Measurements from ENCODE around the gene MEF2D.

MEF2D gene

GRCh38 chr1:156523801-156524480 lies 23.4 kb upstream of the MEF2D start:
- Histone ChIP-seq H3K36me3 (ENCODE audit: insufficient read depth, low read depth, low read length) (peaks cover 39% of the 10 kb centered on the region), H3K27me3 (ENCODE audit: insufficient read depth, low read length) (no peaks in the 10 kb centered on the region), H3K9me3 (ENCODE audit: insufficient read depth, low read depth, low read length) (no peaks in the 10 kb centered on the region), H3K4me3 (ENCODE audit: low read length) (no peak overlapping the region), H3K27ac (ENCODE audit: low read length) (no peak overlapping the region), H3K4me1 (ENCODE audit: insufficient read depth, low read length) (peaks cover 11% of the 10 kb centered on the region; the same call in 1 of the 2 replicates), H3K9ac (ENCODE audit: low read depth, low read length) (no peak overlapping the region)

DNA sequence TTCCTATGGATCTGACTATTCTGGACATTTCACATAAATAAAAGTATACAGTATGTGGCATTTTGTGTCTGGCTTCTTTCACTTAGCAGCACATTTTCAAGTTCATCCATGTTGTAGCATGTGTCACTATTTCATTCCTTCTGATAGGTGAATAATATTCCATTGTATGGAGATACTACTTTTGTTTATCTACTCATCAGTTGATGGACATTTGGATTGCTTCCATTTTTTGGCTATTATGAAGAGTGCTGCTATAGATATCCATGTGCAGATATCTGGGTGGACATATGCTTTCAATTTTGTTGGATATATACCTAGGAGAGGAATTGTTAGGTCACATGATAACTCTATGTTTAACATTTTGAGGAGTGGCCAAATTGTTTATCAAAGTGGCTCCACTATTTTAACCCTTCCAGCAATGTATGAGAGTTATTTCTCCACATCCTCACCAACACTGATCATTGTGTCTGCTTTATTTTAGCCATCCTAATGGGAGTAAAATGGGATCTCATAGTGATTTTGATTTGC lies 21.9 kb upstream of the MEF2D start:
- H3K4me3 ChIP-seq (ENCODE audit: low read length) = no peak overlapping the region
- no peak overlapping the region for H3K27ac ChIP-seq (ENCODE audit: low read length)
- H3K4me1 ChIP-seq (ENCODE audit: insufficient read depth, low read length) = peaks cover 11% of the 10 kb centered on the region; the same call in 1 of the 2 replicates
- no peaks in the 10 kb centered on the region for H3K9me3 ChIP-seq (ENCODE audit: insufficient read depth, low read depth, low read length)
- no peaks in the 10 kb centered on the region for H3K27me3 ChIP-seq (ENCODE audit: insufficient read depth, low read length)
- H3K9ac ChIP-seq (ENCODE audit: low read depth, low read length) = no peak overlapping the region
- H3K36me3 ChIP-seq (ENCODE audit: insufficient read depth, low read depth, low read length) = peaks cover 25% of the 10 kb centered on the region

DNA sequence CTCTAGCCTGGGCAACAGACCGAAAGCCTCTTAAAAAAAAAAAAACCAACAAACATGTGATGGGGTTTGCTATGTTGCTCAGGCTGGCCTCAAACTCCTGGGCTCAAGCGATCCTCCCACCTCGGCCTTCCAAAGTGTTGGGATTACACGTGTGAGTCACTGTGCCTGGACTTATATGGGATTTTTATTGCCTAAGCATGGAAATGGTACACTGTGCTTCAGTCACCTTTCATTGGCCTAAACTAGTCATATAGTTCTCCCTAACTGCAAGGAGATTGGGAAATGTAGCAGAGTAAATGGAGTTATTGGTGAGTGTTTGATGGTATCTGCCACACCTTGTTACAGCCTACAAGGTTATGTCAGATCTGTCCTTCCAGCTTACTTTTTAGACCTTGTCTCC lies 17.2 kb upstream of the MEF2D start:
- Histone ChIP-seq H3K9ac (ENCODE audit: low read depth, low read length) (no peak overlapping the region), H3K9me3 (ENCODE audit: insufficient read depth, low read depth, low read length) (no peaks in the 10 kb centered on the region), H3K4me1 (ENCODE audit: insufficient read depth, low read length) (no peaks in the 10 kb centered on the region), H3K4me3 (ENCODE audit: low read length) (no peak overlapping the region), H3K27me3 (ENCODE audit: insufficient read depth, low read length) (no peaks in the 10 kb centered on the region), H3K27ac (ENCODE audit: low read length) (no peak overlapping the region), H3K36me3 (ENCODE audit: insufficient read depth, low read depth, low read length) (no peaks in the 10 kb centered on the region)

- Histone ChIP-seq H3K9me3 (ENCODE audit: insufficient read depth, low read depth, low read length) (no peaks in the 10 kb centered on the region), H3K36me3 (ENCODE audit: insufficient read depth, low read depth, low read length) (no peaks in the 10 kb centered on the region), H3K4me1 (ENCODE audit: insufficient read depth, low read length) (no peaks in the 10 kb centered on the region), H3K27ac (ENCODE audit: low read length) (no peak overlapping the region), H3K4me3 (ENCODE audit: low read length) (no peak overlapping the region), H3K27me3 (ENCODE audit: insufficient read depth, low read length) (no peaks in the 10 kb centered on the region), H3K9ac (ENCODE audit: low read depth, low read length) (no peak overlapping the region)
These were observed 16.2 kb upstream of the MEF2D start for GRCh38 chr1:156516821-156517220.

DNA sequence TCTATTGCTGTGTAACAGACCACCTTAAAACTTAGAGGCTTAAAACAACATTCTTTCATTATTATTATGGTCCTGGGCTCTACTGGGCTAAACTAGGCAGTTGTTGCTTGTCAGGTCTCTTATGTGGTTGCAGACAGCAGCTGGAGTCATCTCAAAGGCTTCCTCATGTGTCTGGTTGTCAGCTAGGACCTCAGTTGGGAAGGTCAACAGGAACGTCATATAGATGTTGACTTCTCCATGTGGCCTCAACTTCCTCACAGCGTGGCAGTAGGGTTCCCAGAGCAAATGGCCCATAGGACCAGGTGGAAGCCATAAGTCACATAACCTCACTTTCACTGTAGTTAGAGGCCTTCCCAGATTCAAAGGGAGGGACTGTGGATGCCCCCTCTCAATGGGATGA lies 15.4 kb upstream of the MEF2D start:
- H3K9ac ChIP-seq (ENCODE audit: low read depth, low read length) = no peak overlapping the region
- H3K27me3 ChIP-seq (ENCODE audit: insufficient read depth, low read length) = no peaks in the 10 kb centered on the region
- H3K4me3 ChIP-seq (ENCODE audit: low read length) = no peak overlapping the region
- no peaks in the 10 kb centered on the region for H3K9me3 ChIP-seq (ENCODE audit: insufficient read depth, low read depth, low read length)
- H3K36me3 ChIP-seq (ENCODE audit: insufficient read depth, low read depth, low read length) = no peaks in the 10 kb centered on the region
- no peak overlapping the region for H3K27ac ChIP-seq (ENCODE audit: low read length)
- H3K4me1 ChIP-seq (ENCODE audit: insufficient read depth, low read length) = no peaks in the 10 kb centered on the region

DNA sequence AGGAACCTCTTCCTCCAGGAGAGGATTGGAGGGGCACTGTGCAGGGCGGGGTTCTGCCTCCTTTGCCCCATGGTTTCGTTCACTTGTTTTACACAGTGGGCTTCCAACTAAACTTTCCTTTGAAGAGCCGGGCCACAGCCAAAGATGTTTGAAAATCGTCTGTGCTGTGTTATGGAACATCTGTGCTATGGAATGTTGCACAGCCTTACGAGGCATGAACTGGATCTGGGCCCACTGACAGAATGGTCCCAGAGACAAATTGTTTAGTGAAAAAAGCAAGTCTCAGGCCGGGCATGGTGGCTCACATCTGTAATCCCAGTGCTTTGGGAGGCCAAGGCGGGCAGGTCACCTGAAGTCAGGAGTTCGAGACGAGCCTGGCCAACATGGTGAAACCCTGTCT lies 12.6 kb upstream of the MEF2D start:
- H3K4me1 ChIP-seq (ENCODE audit: insufficient read depth, low read length) = no peaks in the 10 kb centered on the region

DNA sequence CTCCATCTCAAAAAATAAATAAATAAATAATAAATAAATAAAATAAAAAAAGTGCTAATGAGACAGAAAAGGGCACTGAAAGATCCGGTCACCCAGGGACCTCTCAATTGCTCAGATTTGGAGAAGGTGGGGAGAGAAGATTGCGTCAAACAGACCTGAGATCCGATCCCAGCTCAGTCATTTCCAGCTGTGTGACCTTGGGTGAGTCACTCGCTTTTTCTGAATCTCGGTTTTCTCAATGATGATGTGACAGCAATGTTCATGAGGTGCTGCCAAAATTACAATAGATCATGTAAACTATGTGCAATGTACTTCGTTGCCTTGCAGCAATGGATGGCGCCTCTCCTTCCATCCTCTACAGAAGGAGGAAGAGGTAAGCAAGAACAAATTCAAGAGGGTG lies 11.1 kb upstream of the MEF2D start:
- Histone ChIP-seq H3K27me3 (ENCODE audit: insufficient read depth, low read length) (no peaks in the 10 kb centered on the region), H3K27ac (ENCODE audit: low read length) (no peak overlapping the region)

More for the DNA sequence above, 12.6 kb upstream of the MEF2D start:
- Histone ChIP-seq H3K9me3 (ENCODE audit: insufficient read depth, low read depth, low read length) (no peaks in the 10 kb centered on the region), H3K36me3 (ENCODE audit: insufficient read depth, low read depth, low read length) (no peaks in the 10 kb centered on the region), H3K9ac (ENCODE audit: low read depth, low read length) (no peak overlapping the region), H3K27me3 (ENCODE audit: insufficient read depth, low read length) (no peaks in the 10 kb centered on the region), H3K4me3 (ENCODE audit: low read length) (no peak overlapping the region), H3K27ac (ENCODE audit: low read length) (no peak overlapping the region)

DNA sequence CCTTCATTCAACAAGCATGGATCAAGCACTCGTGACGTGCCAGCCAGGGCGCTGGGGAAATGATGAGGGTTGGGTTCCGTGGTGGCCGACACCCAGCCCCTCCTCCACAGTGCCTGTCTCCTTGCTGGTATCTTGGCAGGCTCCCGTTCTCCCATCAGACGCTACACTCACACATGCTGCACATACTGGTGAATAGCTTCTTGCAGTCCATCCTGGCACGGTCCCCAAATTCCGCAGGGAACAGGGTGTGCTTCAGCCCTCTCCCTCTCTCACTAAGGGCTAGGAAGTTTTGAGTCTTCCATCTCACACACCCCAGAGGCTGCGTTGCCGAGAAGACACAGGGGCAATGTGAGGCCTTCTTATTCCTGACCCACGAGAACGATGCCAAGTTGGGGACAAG lies 10.1 kb upstream of the MEF2D start:
- H3K4me1 ChIP-seq (ENCODE audit: insufficient read depth, low read length) = no peaks in the 10 kb centered on the region
- no peak overlapping the region for H3K27ac ChIP-seq (ENCODE audit: low read length)

More for the DNA sequence above, 11.1 kb upstream of the MEF2D start:
- Histone ChIP-seq H3K9me3 (ENCODE audit: insufficient read depth, low read depth, low read length) (no peaks in the 10 kb centered on the region), H3K4me3 (ENCODE audit: low read length) (no peak overlapping the region), H3K4me1 (ENCODE audit: insufficient read depth, low read length) (no peaks in the 10 kb centered on the region), H3K36me3 (ENCODE audit: insufficient read depth, low read depth, low read length) (no peaks in the 10 kb centered on the region), H3K9ac (ENCODE audit: low read depth, low read length) (no peak overlapping the region)

DNA sequence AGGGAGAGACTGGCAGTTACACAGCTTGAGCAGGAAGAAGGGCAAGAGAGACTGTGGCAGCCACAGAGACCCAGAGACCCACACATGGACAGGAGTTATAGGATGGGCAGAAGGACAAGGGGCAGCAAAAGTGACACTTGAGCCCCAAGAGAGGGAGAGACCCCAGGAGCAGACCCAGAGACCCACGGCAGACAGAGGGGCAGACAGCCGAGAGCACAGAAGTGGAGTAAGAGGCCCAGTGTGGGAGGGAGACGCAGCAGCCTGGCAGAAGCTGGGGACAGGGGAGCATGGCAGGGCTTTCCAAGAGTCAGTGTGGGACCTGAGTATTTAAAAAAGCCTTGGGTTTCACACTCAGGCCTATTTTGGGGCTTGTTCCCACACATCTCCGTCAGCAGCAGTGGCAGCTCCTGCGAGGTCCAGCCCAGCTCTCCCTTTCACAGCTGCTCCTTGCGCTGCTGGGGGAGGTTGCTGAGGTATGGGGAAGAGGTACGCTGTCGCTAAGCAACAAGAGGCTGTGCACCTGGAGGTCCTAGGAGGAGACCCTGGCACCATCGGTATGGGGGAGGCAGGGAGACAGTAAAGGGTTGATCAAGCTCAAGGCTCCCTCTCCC lies 9.0 kb upstream of the MEF2D start:
- Histone ChIP-seq H3K36me3 (ENCODE audit: insufficient read depth, low read depth, low read length) (no peaks in the 10 kb centered on the region), H3K27ac (ENCODE audit: low read length) (no peak overlapping the region), H3K4me1 (ENCODE audit: insufficient read depth, low read length) (peaks cover 2% of the 10 kb centered on the region), H3K9me3 (ENCODE audit: insufficient read depth, low read depth, low read length) (no peaks in the 10 kb centered on the region), H3K27me3 (ENCODE audit: insufficient read depth, low read length) (no peaks in the 10 kb centered on the region), H3K9ac (ENCODE audit: low read depth, low read length) (no peak overlapping the region), H3K4me3 (ENCODE audit: low read length) (no peak overlapping the region)

More for the DNA sequence above, 10.1 kb upstream of the MEF2D start:
- H3K9ac ChIP-seq (ENCODE audit: low read depth, low read length) = no peak overlapping the region
- H3K36me3 ChIP-seq (ENCODE audit: insufficient read depth, low read depth, low read length) = no peaks in the 10 kb centered on the region
- no peak overlapping the region for H3K4me3 ChIP-seq (ENCODE audit: low read length)
- H3K27me3 ChIP-seq (ENCODE audit: insufficient read depth, low read length) = no peaks in the 10 kb centered on the region
- no peaks in the 10 kb centered on the region for H3K9me3 ChIP-seq (ENCODE audit: insufficient read depth, low read depth, low read length)

GRCh38 chr1:156508955-156509234 lies 8.3 kb upstream of the MEF2D start:
- no peaks in the 10 kb centered on the region for H3K9me3 ChIP-seq (ENCODE audit: insufficient read depth, low read depth, low read length)
- peaks cover 9% of the 10 kb centered on the region for H3K4me1 ChIP-seq (ENCODE audit: insufficient read depth, low read length)
- no peaks in the 10 kb centered on the region for H3K36me3 ChIP-seq (ENCODE audit: insufficient read depth, low read depth, low read length)
- H3K9ac ChIP-seq (ENCODE audit: low read depth, low read length) = no peak overlapping the region
- no peaks in the 10 kb centered on the region for H3K27me3 ChIP-seq (ENCODE audit: insufficient read depth, low read length)
- no peak overlapping the region for H3K27ac ChIP-seq (ENCODE audit: low read length)
- H3K4me3 ChIP-seq (ENCODE audit: low read length) = no peak overlapping the region

- H3K27ac ChIP-seq (ENCODE audit: low read length) = no peak overlapping the region
These were observed 7.8 kb upstream of the MEF2D start for GRCh38 chr1:156508205-156508954.

DNA sequence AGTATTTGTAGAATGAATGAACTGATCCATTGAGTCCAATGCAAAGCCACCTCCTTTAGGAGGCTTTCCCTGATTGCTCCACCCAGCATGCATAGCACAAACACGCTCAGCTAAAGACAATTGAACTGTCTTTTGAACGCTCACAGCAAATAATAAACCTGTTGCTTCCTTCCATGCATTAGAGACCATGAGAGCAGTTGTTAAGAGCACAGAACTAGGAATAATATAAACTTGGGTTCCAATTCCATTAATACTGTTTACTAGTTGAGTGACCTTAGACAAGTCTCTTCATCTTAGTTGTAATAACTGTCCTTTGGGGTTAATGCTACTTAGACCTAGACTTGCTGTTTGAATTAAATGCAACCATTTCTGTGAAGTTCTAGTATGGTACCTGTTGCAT lies 5.9 kb upstream of the MEF2D start:
- Histone ChIP-seq H3K27ac (ENCODE audit: low read length) (no peak overlapping the region), H3K27me3 (ENCODE audit: insufficient read depth, low read length) (no peaks in the 10 kb centered on the region; the same call in 1 of the 2 replicates), H3K4me1 (ENCODE audit: insufficient read depth, low read length) (peaks cover 20% of the 10 kb centered on the region), H3K9me3 (ENCODE audit: insufficient read depth, low read depth, low read length) (no peaks in the 10 kb centered on the region), H3K36me3 (ENCODE audit: insufficient read depth, low read depth, low read length) (no peaks in the 10 kb centered on the region), H3K4me3 (ENCODE audit: low read length) (no peak overlapping the region), H3K9ac (ENCODE audit: low read depth, low read length) (no peak overlapping the region)

More at GRCh38 chr1:156508205-156508954, 7.8 kb upstream of the MEF2D start:
- Histone ChIP-seq H3K4me1 (ENCODE audit: insufficient read depth, low read length) (peaks cover 13% of the 10 kb centered on the region), H3K9me3 (ENCODE audit: insufficient read depth, low read depth, low read length) (no peaks in the 10 kb centered on the region), H3K27me3 (ENCODE audit: insufficient read depth, low read length) (no peaks in the 10 kb centered on the region), H3K4me3 (ENCODE audit: low read length) (no peak overlapping the region), H3K9ac (ENCODE audit: low read depth, low read length) (no peak overlapping the region), H3K36me3 (ENCODE audit: insufficient read depth, low read depth, low read length) (no peaks in the 10 kb centered on the region)
